ENCODE measurements around the gene CFAP44.
"Not testable (repeated sequence)": the region's sequence is repeated elsewhere in the genome, so short reads cannot be mapped to it uniquely, and the experiment has no call there.

Gene CFAP44

GRCh38 chr3:113441051-113441770 lies at the start of gene CFAP44:
Gene CFAP44 (minus strand): TSS chr3:113441493. CDS start chr3:113433664, 7,829 bp downstream.
- DNase-seq = no peak

- DNase-seq = no peak
These were observed 43.9 kb upstream of the CFAP44 start for GRCh38 chr3:113485161-113485609.

- DNase-seq = no peak
These were observed 27.2 kb upstream of the CFAP44 start for GRCh38 chr3:113468539-113468938.

GRCh38 chr3:113461488-113461887 lies 20.2 kb upstream of the CFAP44 start:
- DNase-seq = no peak

- not testable (repeated sequence) for DNase-seq
These were observed 17.3 kb upstream of the CFAP44 start for GRCh38 chr3:113458554-113458953.

- DNase-seq = no peak
These were observed 14.2 kb upstream of the CFAP44 start for GRCh38 chr3:113455446-113455845.

- DNase-seq = no peak
These were observed 13.3 kb upstream of the CFAP44 start for GRCh38 chr3:113454630-113455029.

- no peak for DNase-seq
These were observed 12.8 kb upstream of the CFAP44 start for GRCh38 chr3:113454057-113454456.

GRCh38 chr3:113450911-113451310 lies 9.6 kb upstream of the CFAP44 start:
- no peak for DNase-seq

- no peak for DNase-seq
These were observed 1.7 kb downstream of the CFAP44 start for GRCh38 chr3:113439606-113440005.

GRCh38 chr3:113438224-113438623 lies 3.1 kb downstream of the CFAP44 start:
- DNase-seq = no peak

- no peak for DNase-seq
These were observed 3.9 kb downstream of the CFAP44 start for GRCh38 chr3:113437411-113437810.

GRCh38 chr3:113436809-113437208 lies 4.5 kb downstream of the CFAP44 start:
- no peak for DNase-seq

- DNase-seq = no peak
These were observed 9.5 kb downstream of the CFAP44 start for GRCh38 chr3:113431811-113432210.

- DNase-seq = no peak
These were observed 12.7 kb downstream of the CFAP44 start for GRCh38 chr3:113428581-113428980.

GRCh38 chr3:113423699-113424098 lies 17.6 kb downstream of the CFAP44 start:
- no peak for DNase-seq

GRCh38 chr3:113421082-113421481 lies 20.2 kb downstream of the CFAP44 start:
- no peak for DNase-seq

GRCh38 chr3:113409676-113410075 lies 31.6 kb downstream of the CFAP44 start:
- DNase-seq = no peak

GRCh38 chr3:113405180-113405579 lies 36.1 kb downstream of the CFAP44 start:
- no peak for DNase-seq

- DNase-seq = no peak
These were observed 36.7 kb downstream of the CFAP44 start for GRCh38 chr3:113404637-113405036.
